H1 (cell line): Measurements from ENCODE around the gene ZMYM2. TPM values are rescaled to one million over a fixed set of nuclear protein-coding genes. Genes with fewer than 3 reads are reported as not detected.

Source experiments
- CBX8 ChIP-seq: fragments of 300-800, 300-1000 bp; sonication (generic); IDR thresholded peaks from 2 replicates; pipeline ENCODE4 v1.7.1; 2016; ENCODE audit warnings: low read depth, low read length, borderline replicate concordance
- CEBPB ChIP-seq: IDR thresholded peaks from 2 replicates; pipeline ENCODE4 v1.6.1; 2012; ENCODE audit warnings: low read depth, low read length
- CHD1 ChIP-seq: IDR thresholded peaks from 2 replicates; pipeline ENCODE4 v1.6.1; 2012; ENCODE audit warnings: low read depth, low read length, improper control_type of control experiment
- MAFK ChIP-seq: IDR thresholded peaks from 2 replicates; pipeline ENCODE4 v1.6.1; 2012; ENCODE audit warnings: low read depth, mild to moderate bottlenecking, improper control_type of control experiment, low read length
- PHF8 ChIP-seq: fragments of 200-600 bp; sonication (generic); conservative IDR thresholded peaks from 2 replicates; pipeline ENCODE4 v1.7.1; 2012; ENCODE audit warnings: low read depth, mild to moderate bottlenecking, inconsistent platforms, low read length, moderate library complexity
- POLR2AphosphoS5 ChIP-seq: IDR thresholded peaks from 2 replicates; pipeline ENCODE4 v1.6.1; 2011; ENCODE audit warnings: low read depth, low read length
- POU5F1 ChIP-seq: IDR thresholded peaks from 2 replicates; pipeline ENCODE4 v1.6.1; 2011; ENCODE audit warnings: low read depth, mild to moderate bottlenecking, low read length, moderate library complexity
- RAD21 ChIP-seq, 2 experiments: IDR thresholded peaks in 1 of 2; conservative IDR thresholded peaks in 1 of 2; 2 replicates each; pipeline ENCODE4 v1.6.1; 2011; ENCODE audit warnings: low read depth in 2 of 2, low read length in 2 of 2, improper control_type of control experiment in 1 of 2, inconsistent platforms in 1 of 2, mild to moderate bottlenecking in 1 of 2, moderate library complexity in 1 of 2
- RNF2 ChIP-seq: fragments of 200-900, 300-1000 bp; sonication (generic); IDR thresholded peaks from 2 replicates; pipeline ENCODE4 v1.7.1; 2016; ENCODE audit warnings: borderline replicate concordance, low read depth, mild to moderate bottlenecking, antibody characterized with exemption, low read length; ENCODE audit not compliant: poor library complexity, severe bottlenecking; ENCODE audit errors: missing control alignments
- SIN3A ChIP-seq, 2 experiments: IDR thresholded peaks in 1 of 2; conservative IDR thresholded peaks in 1 of 2; 2 replicates each; pipeline ENCODE4 v1.6.1; 2011 to 2012; ENCODE audit warnings: low read length in 2 of 2, improper control_type of control experiment in 1 of 2, low read depth in 1 of 2, mild to moderate bottlenecking in 1 of 2
- polyA plus RNA-seq, 7 experiments: library from polyadenylated mRNA; depleted of rRNA in 3 of 7; stranded (reverse) in 5 of 7; unstranded in 2 of 7; fragments of >200 nt in 5 of 7; fragments of 200-250 nt in 2 of 7; gene quantifications; 1 replicate in 5 of 7; 2 replicates in 1 of 7; 4 replicates in 1 of 7; pipeline versions ENCODE4 v1.2.1 to v1.2.3, GENCODE V29; 2011 to 2013; ENCODE audit warnings: missing spikeins in 2 of 7, mixed read lengths in 2 of 7
- total RNA-seq: library from RNA; stranded (reverse); fragmentation: NEBNext Ultra II Directional; extraction: Animal tissue kit (Norgen Biotek cat#: 25700); gene quantifications from 2 replicates; pipeline ENCODE4 v1.2.1, GENCODE V29; 2021

The ZMYM2 gene
- total and polyA plus RNA-seq, 2 of the 8 experiments (the other 6 are each of a cell fraction or from before 2014, with no cell fraction given) = 41.2 to 159 TPM

DNA sequence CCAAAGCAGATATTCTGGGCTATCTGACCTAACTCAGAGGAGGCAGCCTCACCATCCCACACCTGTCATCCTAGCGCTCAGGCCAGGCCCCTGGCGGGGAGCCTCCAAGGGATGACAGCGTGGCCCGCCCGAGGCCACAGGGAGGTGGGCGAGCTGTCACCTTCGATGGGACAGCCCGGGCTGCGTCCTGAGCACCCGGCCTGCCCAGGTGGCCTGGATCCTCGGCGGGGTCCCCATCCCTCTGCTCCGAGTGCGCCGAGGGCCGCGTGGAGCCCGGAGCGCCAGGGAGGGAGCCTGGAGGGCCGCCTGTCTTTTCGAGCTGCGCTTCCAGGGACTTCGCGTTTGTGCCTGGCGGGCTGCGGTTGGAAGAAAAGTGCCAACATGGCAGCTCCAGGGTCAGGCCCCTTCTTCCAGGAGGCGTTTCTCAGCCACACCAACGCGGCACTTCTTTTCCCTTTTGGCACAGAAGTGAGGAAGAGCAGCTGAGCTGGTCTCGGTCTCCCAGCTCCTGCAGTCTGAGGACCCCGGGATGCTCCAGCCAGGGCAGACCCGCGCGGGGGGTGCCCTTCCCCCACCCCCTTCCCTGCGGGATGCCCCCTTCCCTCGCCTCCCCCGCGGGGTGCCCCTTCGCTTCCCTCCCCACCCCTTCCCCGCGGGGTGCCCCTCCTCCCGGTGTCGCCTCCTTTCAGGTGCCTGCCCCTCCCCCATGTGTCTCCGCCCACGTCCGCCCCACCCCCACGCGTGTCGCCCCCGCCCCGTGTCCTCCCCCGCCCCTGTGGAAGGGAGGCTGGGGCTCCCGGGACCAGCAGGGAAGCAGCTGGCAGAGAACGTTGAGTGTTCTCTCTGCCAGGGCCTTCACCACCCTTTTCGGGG is 160.0 kb downstream of the ZMYM2 start (continued):
- no peak for TF ChIP-seq RAD21 (IDR thresholded peaks at IDR 0.05 in 1 of 2, conservative IDR thresholded peaks at IDR 0.05 in 1 of 2; ENCODE audit: low read depth in 2 of 2, low read length in 2 of 2)
- TF ChIP-seq MAFK = no peak
- TF ChIP-seq POLR2AphosphoS5 = no peak
- TF ChIP-seq POU5F1 = no peak
- no peak for TF ChIP-seq CHD1
- TF ChIP-seq PHF8 = no peak
- TF ChIP-seq CBX8 = no peak
- no peak for TF ChIP-seq CEBPB
- TF ChIP-seq SIN3A (conservative IDR thresholded peaks at IDR 0.05 in 1 of 2, IDR thresholded peaks at IDR 0.05 in 1 of 2; ENCODE audit: low read depth in 1 of 2, low read length in 2 of 2) = peak; percentile 40 to 54; a peak in 1 of 4 replicates
- no peak for TF ChIP-seq RNF2
